ENCODE measurements around the gene ZNF358. TPM values are rescaled to one million over a fixed set of nuclear protein-coding genes. Genes with fewer than 3 reads are reported as not detected.

The ZNF358 gene
- total RNA-seq, 3 donors from 2014 or later = 34.0 to 65.3 (median 34.7) TPM

GRCh38 chr19:7527516-7528191, 11.8 kb downstream of the ZNF358 start:
- no peak overlapping the region for H3K27ac ChIP-seq
- H3K36me3 ChIP-seq = no peaks in the 10 kb centered on the region
- H3K9me3 ChIP-seq = no peaks in the 10 kb centered on the region
- TF ChIP-seq POLR2AphosphoS5 (IDR thresholded peaks at IDR 0.05) = no peak
- no peak for TF ChIP-seq POLR2A (IDR thresholded peaks at IDR 0.05)
- intact Hi-C loops (cut with DNase I; ENCODE audit: low total_unique reads) = no loop called here
- peaks cover 6 to 7% of the 10 kb centered on the region in 2 donors for H3K4me1 ChIP-seq
- H3K4me3 ChIP-seq = no peak overlapping the region
- no peaks in the 10 kb centered on the region for H3K27me3 ChIP-seq
- no peak for DNase-seq (ENCODE audit: low spot score in 2 of 2)

DNA sequence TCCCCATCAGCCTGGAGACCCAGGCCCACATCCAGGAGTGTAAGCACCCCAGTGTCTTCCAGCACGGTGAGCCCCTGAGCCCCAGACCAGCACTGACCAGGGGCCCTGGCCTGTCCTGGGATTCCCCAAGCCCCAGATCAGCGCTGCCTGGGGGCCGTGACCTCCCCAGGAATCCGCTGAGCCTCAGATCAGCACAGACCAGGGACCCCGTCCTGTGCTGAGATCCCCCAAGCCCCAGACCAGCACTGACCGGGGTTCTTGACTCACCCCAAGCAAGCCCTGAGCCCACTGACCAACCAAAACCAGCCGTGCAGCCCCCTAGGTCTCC, 12.3 kb downstream of the ZNF358 start:
- Histone ChIP-seq H3K4me3 (no peak overlapping the region), H3K27me3 (no peaks in the 10 kb centered on the region), H3K9me3 (no peaks in the 10 kb centered on the region), H3K36me3 (no peaks in the 10 kb centered on the region), H3K4me1 (peaks cover 4 to 5% of the 10 kb centered on the region in 2 donors), H3K27ac (no peak overlapping the region)
- TF ChIP-seq POLR2AphosphoS5 (IDR thresholded peaks at IDR 0.05) (no peak), CTCF (IDR thresholded peaks at IDR 0.05) (no peak), POLR2A (IDR thresholded peaks at IDR 0.05) (no peak)
- intact Hi-C loops (cut with DNase I; ENCODE audit: low total_unique reads) = no loop called here
- DNase-seq (ENCODE audit: low spot score in 2 of 2) = no peak

- no peak for DNase-seq (ENCODE audit: low spot score in 2 of 2)
- Histone ChIP-seq H3K27me3 (no peaks in the 10 kb centered on the region), H3K9me3 (no peaks in the 10 kb centered on the region), H3K27ac (no peak overlapping the region), H3K4me3 (no peak overlapping the region), H3K36me3 (no peaks in the 10 kb centered on the region), H3K4me1 (no peaks in the 10 kb centered on the region)
- intact Hi-C loops (cut with DNase I; ENCODE audit: low total_unique reads) = no loop called here
- no peak for TF ChIP-seq POLR2AphosphoS5 (IDR thresholded peaks at IDR 0.05)
- TF ChIP-seq CTCF (IDR thresholded peaks at IDR 0.05) = no peak
- no peak for TF ChIP-seq POLR2A (IDR thresholded peaks at IDR 0.05)
These were observed 12.8 kb downstream of the ZNF358 start for GRCh38 chr19:7528522-7529245.

DNA sequence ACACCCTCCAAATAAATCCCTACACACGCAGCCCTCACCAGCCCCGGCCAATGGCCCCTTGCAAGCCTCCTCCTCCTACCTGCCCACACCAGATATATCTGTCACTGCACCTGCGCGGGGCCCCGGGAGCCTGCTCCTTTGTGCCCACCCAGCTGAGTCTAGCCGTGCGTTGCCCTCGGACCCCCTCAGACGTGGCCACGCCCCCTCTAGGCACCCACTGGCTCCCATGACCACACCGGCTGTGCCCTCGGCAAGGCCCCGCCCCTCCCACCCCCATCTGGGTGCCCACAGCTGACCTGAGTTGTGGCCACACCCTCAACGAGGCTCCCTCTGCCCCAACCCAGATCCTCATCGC, 13.3 kb downstream of the ZNF358 start:
- H3K36me3 ChIP-seq = no peaks in the 10 kb centered on the region
- TF ChIP-seq CTCF (IDR thresholded peaks at IDR 0.05) = no peak
- no peak for TF ChIP-seq POLR2A (IDR thresholded peaks at IDR 0.05)
- TF ChIP-seq POLR2AphosphoS5 (IDR thresholded peaks at IDR 0.05) = no peak
- no peak overlapping the region for H3K4me3 ChIP-seq
- no peaks in the 10 kb centered on the region for H3K9me3 ChIP-seq
- H3K27ac ChIP-seq = no peak overlapping the region
- no peak for DNase-seq (ENCODE audit: low spot score in 2 of 2)
- no peaks in the 10 kb centered on the region for H3K4me1 ChIP-seq
- no peaks in the 10 kb centered on the region for H3K27me3 ChIP-seq
- intact Hi-C loops (cut with DNase I; ENCODE audit: low total_unique reads) = no loop called here

DNA sequence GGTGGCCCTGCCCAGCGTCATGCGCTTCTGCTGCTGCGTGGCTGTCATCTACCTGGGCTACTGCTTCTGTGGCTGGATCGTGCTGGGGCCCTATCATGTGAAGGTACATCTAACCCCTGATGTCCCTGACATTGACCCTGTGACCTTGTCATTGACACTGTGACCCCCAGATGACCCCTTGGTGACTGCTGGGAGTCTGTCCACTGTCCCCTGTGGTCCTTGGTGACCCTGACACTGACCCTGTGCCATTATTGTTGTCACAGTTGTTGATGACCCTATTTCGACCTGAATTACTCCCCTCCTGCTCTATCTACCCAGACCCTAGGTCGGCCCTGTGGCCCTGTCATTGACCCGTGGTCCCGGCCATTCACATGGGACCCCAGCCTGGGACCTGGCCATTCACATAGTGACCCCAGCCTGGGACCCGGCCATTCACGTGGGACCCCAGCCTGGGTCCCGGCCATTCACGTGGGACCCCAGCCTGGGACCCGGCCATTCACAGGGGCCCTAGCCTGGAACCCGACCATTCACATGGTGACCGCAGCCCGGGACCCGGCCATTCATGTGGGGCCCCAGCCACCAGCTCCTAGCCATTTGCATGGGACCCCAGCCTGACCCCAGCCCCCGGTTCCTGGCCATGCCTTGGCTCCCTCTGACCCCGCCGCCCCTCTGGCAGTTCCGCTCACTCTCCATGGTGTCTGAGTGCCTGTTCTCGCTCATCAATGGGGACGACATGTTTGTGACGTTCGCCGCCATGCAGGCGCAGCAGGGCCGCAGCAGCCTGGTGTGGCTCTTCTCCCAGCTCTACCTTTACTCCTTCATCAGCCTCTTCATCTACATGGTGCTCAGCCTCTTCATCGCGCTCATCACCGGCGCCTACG, 13.9 kb downstream of the ZNF358 start:
- H3K9me3 ChIP-seq = no peaks in the 10 kb centered on the region
- no peak overlapping the region for H3K4me3 ChIP-seq
- intact Hi-C loops (cut with DNase I; ENCODE audit: low total_unique reads) = no loop called here
- H3K36me3 ChIP-seq = no peaks in the 10 kb centered on the region
- no peaks in the 10 kb centered on the region for H3K27me3 ChIP-seq
- TF ChIP-seq CTCF (IDR thresholded peaks at IDR 0.05) (no peak), POLR2AphosphoS5 (IDR thresholded peaks at IDR 0.05) (no peak), POLR2A (IDR thresholded peaks at IDR 0.05) (no peak)
- no peak for DNase-seq (ENCODE audit: low spot score in 2 of 2)
- H3K27ac ChIP-seq = no peak overlapping the region
- H3K4me1 ChIP-seq = no peaks in the 10 kb centered on the region

Data from breast epithelium (tissue), 4 donors.